SKM-1 treated with dmso at 0.1 percent for 144 hours (cell line): ENCODE results near the gene TCERG1L.
"Not testable (repeated sequence)": the region's sequence is repeated elsewhere in the genome, so short reads cannot be mapped to it uniquely, and the experiment has no call there.

Experiments
- DNase-seq: peaks from one replicate; lab custom pipeline; 2025; ENCODE audit not compliant: unreplicated experiment; lab: John Stamatoyannopoulos, UW

Gene TCERG1L

GRCh38 chr10:131195116-131195515, 116.4 kb downstream of the TCERG1L start:
- no peak for DNase-seq

- no peak for DNase-seq
Observed at GRCh38 chr10:131193923-131194322, 117.6 kb downstream of the TCERG1L start.

DNA sequence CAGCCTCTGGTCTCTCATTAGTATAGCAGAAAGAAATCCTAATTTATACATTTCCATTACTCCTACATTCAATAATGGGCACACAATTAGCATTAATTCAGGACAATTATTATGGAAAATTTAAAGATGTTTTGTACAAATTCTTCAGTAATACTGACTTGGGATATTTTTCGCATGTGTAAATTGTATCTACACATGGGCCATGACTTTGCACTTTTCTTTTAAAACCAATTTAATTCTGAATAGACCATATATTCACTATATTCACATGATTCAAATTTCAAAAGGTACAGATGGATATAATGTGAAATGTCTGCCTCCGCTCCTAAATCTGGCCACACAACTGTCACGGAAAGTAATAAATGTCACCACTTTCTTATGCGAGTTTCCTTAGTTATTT, 123.0 kb downstream of the TCERG1L start:
- DNase-seq = no peak

DNA sequence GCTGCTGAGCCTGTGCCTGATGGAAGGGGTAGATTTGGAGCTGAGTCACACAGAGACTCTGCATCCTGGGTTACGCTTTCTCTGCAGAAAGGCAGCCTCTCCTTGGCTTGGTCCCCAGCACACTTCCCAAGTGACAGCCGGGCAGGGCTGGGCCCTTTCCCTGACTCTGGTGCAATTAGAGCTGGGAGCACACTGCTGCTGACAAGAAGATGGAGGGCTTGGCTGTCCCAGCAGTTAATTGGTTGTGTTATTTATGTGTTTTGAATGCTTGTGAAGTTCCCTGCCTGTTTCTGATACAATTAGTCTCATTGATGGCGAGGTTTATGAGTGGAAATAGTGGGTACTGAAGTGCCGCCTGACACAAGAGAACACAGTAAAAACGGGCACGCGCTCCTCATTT, 123.6 kb downstream of the TCERG1L start:
- no peak for DNase-seq

DNA sequence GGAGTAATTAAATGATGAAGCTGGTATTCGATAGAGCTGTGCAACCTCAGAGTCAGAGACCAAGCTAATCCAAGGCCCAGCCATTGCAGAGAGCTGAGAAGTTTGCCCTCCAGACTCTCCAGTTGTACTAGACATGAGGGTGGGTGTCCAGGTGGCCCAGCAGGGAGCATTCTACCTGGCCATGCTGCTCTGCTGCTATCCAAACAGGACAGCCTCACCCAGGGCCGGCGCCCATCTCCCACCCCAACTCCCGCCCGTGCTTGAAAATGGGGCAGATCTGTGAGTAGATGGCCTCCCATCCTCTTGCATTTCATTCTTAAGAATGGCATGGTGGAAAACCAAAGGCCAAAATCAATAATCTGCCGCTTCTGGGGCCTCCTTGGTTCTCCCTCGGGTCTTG, 124.2 kb downstream of the TCERG1L start:
- DNase-seq = no peak

GRCh38 chr10:131186547-131187253, 124.8 kb downstream of the TCERG1L start:
- DNase-seq = no peak

DNA sequence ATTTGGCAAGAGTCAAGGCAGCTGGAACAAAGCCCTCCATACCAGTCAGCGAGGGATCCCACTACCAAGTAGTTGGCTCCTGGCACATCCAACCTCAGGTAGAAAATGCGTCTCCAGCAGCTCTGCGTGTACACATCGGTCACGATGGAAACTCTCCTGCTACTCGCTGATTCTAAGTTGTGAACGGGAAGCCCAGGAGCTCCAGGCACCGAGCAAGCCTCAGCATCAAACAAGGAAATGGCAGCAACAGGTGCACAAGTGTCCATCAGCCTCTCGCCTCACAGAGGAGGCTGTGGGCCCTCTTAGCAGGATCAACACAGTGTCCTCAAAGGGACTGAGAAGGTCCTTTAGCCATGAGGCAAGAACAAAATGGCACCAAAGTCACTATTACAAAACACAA, 127.0 kb downstream of the TCERG1L start:
- DNase-seq = no peak

DNA sequence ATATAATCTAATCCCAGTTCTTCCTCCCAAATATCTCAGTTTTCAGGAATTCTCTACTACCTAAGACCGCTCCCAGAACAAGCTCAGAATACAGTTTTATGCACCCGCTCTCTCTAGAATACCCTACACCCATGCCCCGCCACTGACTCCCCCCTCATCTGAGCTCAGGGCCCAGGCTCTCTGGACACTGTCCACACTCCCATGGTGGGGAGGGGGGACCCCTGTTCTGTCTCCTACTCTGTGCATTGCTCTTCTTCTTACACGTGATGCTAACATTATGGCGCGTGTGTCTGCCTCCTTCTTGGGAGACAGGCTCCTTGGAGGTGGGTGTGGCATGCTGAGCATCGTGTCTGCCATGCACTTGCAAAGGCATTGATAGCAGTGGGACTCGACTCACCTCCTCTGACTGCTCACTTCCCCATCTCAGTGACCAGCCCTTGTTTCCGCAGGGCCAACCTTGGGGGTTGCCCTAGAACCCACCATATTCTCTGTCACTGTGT, 127.9 kb downstream of the TCERG1L start:
- no peak for DNase-seq

DNA sequence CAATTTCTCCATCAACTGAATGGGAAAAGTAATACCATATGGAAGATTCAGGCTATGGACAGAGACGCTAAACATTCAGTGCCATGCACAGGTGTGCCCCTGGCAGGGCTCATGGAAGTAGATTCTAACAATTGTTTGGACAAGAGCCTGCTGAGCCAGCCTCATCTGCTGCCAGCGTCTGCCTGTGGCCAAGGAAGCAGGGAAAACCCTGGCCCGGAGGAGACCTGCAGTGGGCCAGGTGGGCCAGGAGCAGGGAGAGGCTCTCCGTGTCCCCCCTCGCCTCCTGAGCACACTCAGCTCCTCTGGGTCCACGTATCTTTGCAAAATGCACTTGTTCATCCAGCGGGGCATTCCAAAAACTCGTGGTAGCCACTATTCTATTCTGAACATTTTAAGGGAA, 130.1 kb downstream of the TCERG1L start:
- no peak for DNase-seq

GRCh38 chr10:131180740-131181415, 130.6 kb downstream of the TCERG1L start:
- DNase-seq = no peak

GRCh38 chr10:131180086-131180485, 131.4 kb downstream of the TCERG1L start:
- DNase-seq = no peak

GRCh38 chr10:131179361-131179760, 132.2 kb downstream of the TCERG1L start:
- no peak for DNase-seq

- DNase-seq = no peak
Observed at GRCh38 chr10:131178521-131179331, 132.8 kb downstream of the TCERG1L start.

DNA sequence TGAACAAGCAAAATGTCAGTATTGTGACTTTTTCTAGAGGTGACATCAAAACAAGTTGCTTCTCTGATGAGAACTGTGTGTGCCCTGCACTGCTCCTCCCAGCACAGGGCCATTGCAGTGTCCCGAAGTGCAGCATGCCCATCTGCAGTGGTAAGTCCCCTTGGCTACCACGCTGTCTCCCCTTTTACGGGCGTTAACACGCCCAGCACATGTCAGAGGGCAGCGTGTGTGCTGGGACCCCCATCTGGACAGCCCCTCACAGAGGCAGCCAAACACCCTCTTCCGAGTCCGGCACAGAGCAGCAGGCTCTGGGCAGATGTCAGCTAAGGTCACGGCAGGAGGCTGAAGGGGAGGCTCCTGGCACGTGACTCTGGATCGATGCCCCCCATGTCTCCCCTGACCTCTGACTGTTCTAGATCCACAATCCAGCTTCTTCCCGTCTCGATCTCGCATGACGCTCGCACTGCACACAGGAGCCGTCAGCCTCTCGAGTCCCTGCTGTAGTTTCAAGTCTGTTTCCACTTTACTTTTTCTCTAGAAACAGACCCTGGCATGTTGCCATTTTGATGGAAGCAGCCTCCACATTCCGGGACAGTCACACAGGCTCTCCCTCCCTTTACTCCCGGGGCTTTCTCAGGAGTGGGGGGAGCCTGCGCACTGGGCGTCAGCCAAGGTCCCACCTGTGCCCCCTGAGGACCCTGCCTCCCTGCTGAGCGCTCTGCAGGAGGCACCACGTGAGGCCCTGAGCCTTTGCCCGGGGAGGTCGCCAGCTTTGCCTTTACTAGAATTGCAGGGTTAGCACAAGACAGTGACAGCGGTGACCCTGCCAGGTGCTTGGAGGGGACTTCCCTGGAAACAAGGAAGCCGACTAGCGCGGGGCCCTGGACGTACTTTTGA, 133.8 kb downstream of the TCERG1L start:
- DNase-seq = no peak

DNA sequence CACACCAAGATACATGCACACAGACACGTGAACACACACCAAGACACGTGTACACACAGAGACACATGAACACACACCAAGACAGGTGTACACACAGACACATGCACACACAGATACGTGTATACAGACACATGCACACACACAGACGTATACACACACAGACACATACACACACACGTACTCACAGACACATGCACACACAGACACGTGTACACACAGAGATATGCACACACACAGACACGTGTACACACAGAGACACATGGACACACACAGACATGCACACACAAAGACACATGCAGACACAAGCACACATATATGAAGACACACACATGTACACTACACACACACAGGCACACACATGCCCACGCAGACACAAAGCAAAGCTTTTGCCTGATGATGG, 134.6 kb downstream of the TCERG1L start:
- DNase-seq = no peak

DNA sequence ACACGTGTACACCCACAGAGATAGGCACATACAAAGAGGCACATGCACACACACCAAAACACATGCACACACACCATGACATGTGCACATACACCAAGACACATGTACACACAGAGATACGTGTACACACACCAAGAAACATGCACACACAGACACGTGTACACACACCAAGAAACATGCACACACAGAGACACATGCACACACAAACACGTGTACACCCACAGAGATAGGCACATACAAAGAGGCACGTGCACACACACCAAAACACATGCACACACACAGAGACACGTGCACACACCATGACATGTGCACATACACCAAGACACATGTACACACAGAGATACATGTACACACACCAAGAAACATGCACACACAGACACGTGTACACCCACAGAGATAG, 135.2 kb downstream of the TCERG1L start:
- DNase-seq = not testable (repeated sequence)

DNA sequence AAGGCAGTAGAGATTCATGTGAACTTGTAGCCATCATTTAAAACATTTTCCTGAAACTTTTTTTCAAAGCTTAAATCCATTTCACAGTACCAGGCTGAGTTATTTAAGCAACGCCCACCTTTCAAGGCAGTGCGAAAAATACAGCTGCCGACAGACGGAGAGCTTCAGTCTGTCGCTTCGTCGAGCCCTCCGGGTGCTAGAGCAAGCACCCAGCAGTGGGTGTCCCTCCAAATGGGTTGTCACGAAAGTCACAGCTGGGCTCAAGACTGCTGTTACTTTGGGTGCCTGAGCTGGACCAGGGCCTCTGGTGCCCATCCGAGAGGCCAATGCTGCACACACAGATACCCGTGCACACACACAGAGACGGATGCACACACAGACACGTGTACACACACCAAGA, 135.6 kb downstream of the TCERG1L start:
- DNase-seq = no peak

DNA sequence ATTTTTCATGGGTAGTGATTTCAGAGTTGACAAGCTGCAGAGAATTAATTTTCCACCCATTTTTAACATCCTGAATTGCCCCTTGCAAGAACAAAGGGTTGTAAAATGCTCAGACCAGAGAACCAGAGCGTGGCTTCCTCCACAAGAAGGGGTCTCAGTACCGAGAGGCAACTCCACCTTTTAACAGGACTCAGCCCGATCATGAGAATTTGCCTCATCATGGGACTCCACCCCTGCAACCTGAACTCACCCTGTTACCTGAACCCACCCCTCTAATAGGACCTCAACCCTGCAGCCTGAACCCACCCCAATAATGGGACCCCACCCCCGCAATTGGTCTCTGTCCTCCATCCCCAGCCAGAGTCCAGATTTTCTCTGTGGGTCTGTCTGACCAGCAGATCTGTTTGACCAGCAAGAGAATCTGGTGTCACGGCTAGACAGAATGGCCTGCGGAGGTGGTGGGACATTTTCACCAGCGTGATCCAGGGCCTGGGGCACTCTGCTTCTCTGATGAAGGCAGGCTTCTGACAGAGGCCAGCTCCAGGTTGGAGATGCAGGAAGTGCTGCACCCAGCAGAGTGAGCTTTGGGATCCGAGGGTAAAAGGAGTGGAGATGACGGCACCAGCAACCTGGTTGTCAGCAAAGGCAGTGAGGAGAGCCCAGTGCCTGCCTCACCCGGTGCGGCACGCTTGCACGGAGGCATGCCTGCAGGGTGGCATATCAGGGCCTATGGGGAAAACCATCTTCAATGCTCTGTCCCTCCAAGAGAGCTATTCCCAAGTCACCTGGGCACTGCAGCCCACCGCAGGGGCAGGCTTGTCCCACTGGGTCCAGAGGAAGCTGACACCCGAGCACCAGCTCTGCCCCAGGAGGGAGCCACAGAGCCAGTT, 136.6 kb downstream of the TCERG1L start:
- DNase-seq = no peak

DNA sequence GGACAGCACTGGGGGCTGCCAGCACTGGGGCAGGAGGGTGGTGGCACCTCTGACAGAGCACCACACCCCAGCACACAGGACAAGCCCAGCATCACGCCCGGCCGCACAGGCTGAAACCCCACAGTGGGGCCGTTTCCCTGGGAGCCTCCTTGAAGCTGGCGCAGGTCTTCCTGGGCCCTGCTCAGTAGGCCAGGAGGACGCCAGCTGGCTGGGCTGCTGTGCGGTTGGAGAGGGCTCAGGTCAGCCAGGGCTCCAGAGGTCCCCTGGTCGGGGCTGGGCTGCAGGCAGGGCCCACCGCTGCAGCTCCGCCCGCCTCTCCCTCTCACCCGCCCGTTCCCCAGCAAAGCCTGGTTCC, 137.3 kb downstream of the TCERG1L start:
- no peak for DNase-seq
